22Rv1 (cell line): ENCODE measurements around the gene VANGL2.

ENCODE experiments used
- H3K27ac ChIP-seq: fragments of 450-650 bp; 2 replicates; pipeline ENCODE4 v1.5.1; 2017
- CTCF ChIP-seq: fragments of 450-650 bp; IDR thresholded peaks from 2 replicates; pipeline ENCODE4 v1.5.1; 2017; ENCODE audit warnings: mild to moderate bottlenecking
- ZFX ChIP-seq: fragments of 450-650 bp; IDR thresholded peaks from 2 replicates; pipeline ENCODE4 v1.6.1; 2017; ENCODE audit warnings: antibody characterized with exemption, borderline replicate concordance

Gene VANGL2

GRCh38 chr1:160460214-160460642 lies 59.9 kb downstream of the VANGL2 start:
- TF ChIP-seq ZFX = no peak
- no peak for TF ChIP-seq CTCF
- no peak overlapping the region for H3K27ac ChIP-seq

- TF ChIP-seq ZFX (no peak), CTCF (no peak)
- no peak overlapping the region for H3K27ac ChIP-seq
These were observed 60.4 kb downstream of the VANGL2 start for GRCh38 chr1:160460683-160461287.

- TF ChIP-seq ZFX = no peak
- no peak for TF ChIP-seq CTCF
- no peak overlapping the region for H3K27ac ChIP-seq
These were observed 64.8 kb downstream of the VANGL2 start for GRCh38 chr1:160465123-160465522.

- H3K27ac ChIP-seq = no peak overlapping the region
- TF ChIP-seq CTCF (no peak), ZFX (no peak)
These were observed 66.6 kb downstream of the VANGL2 start for GRCh38 chr1:160466961-160467360.

- no peak overlapping the region for H3K27ac ChIP-seq
- TF ChIP-seq ZFX (no peak), CTCF (no peak)
These were observed 67.2 kb downstream of the VANGL2 start for GRCh38 chr1:160467576-160467975.

- TF ChIP-seq ZFX (no peak), CTCF (no peak)
- H3K27ac ChIP-seq = no peak overlapping the region
These were observed 70.9 kb downstream of the VANGL2 start for GRCh38 chr1:160471253-160471652.

GRCh38 chr1:160472112-160472511 lies 71.7 kb downstream of the VANGL2 start:
- no peak overlapping the region for H3K27ac ChIP-seq
- no peak for TF ChIP-seq CTCF
- TF ChIP-seq ZFX = no peak
